HepG2 (cell line): ENCODE results near the gene SLC35B4. TPM values are rescaled to one million over a fixed set of nuclear protein-coding genes. Genes with fewer than 3 reads are reported as not detected.

ENCODE experiments used
- ATF4 ChIP-seq, 2 experiments: fragments of 450-650 bp in 1 of 2; sonication (generic) in 1 of 2; formaldehyde crosslinking; IDR thresholded peaks; 2 replicates each; pipeline versions ENCODE4 v1.5.0 to v1.8.0; 2020 to 2022; ENCODE audit warnings: mild to moderate bottlenecking in 1 of 2, missing genetic modification reagents in 1 of 2
- BCL6 ChIP-seq: IDR thresholded peaks from 2 replicates; pipeline ENCODE4 v1.6.1; 2016; ENCODE audit warnings: missing genetic modification reagents, missing compliant biosample characterization
- CREB1 ChIP-seq, 2 experiments: fragments of 450-650 bp in 1 of 2; IDR thresholded peaks; 2 replicates each; pipeline ENCODE4 v1.6.1; 2016 to 2017; ENCODE audit warnings: control low read depth in 1 of 2, mild to moderate bottlenecking in 1 of 2, missing compliant biosample characterization in 1 of 2, missing genetic modification characterization in 1 of 2
- FOXC1 ChIP-seq: sonication (generic); formaldehyde crosslinking; IDR thresholded peaks from 2 replicates; pipeline ENCODE4 v1.8.0; 2022; ENCODE audit warnings: mild to moderate bottlenecking, missing genetic modification reagents, borderline replicate concordance
- FOXK1 ChIP-seq: sonication (generic); formaldehyde crosslinking; IDR thresholded peaks from 2 replicates; pipeline ENCODE4 v1.4.0; 2020; ENCODE audit warnings: low read depth, missing genetic modification reagents, borderline replicate concordance
- HNF1A ChIP-seq, 2 experiments: sonication (generic) in 1 of 2; formaldehyde crosslinking in 1 of 2; IDR thresholded peaks; 2 replicates each; pipeline versions ENCODE4 v1.4.0 to v1.6.1; 2016 to 2020; ENCODE audit warnings: borderline replicate concordance in 1 of 2, low read depth in 1 of 2, mild to moderate bottlenecking in 1 of 2, missing genetic modification reagents in 1 of 2
- JUNB ChIP-seq: sonication (generic); formaldehyde crosslinking; IDR thresholded peaks from 2 replicates; pipeline ENCODE4 v1.8.0; 2022; ENCODE audit warnings: missing genetic modification reagents, mild to moderate bottlenecking, borderline replicate concordance
- KLF11 ChIP-seq: IDR thresholded peaks from 2 replicates; pipeline ENCODE4 v1.6.1; 2016; ENCODE audit warnings: missing compliant biosample characterization
- NFKB2 ChIP-seq: sonication (generic); formaldehyde crosslinking; IDR thresholded peaks from 2 replicates; pipeline ENCODE4 v1.4.0; 2020; ENCODE audit warnings: missing genetic modification reagents, borderline replicate concordance
- NR0B2 ChIP-seq: sonication (generic); formaldehyde crosslinking; IDR thresholded peaks from 2 replicates; pipeline ENCODE4 v1.4.0; 2020; ENCODE audit warnings: mild to moderate bottlenecking, missing genetic modification reagents
- PAWR ChIP-seq: sonication (generic); formaldehyde crosslinking; IDR thresholded peaks from 2 replicates; pipeline ENCODE4 v1.4.0; 2020; ENCODE audit warnings: missing genetic modification reagents, mild to moderate bottlenecking, borderline replicate concordance
- PHF20 ChIP-seq: sonication (generic); formaldehyde crosslinking; IDR thresholded peaks from 2 replicates; pipeline ENCODE4 v1.5.0; 2020; ENCODE audit warnings: mild to moderate bottlenecking, missing genetic modification reagents
- POLR2A ChIP-seq, 2 experiments: IDR thresholded peaks; 2 replicates each; pipeline ENCODE4 v1.6.1; 2011; ENCODE audit warnings: low read depth in 2 of 2, low read length in 2 of 2, mild to moderate bottlenecking in 1 of 2, moderate library complexity in 1 of 2; ENCODE audit not compliant: insufficient read depth in 1 of 2
- RFX3 ChIP-seq: IDR thresholded peaks from 2 replicates; pipeline ENCODE4 v1.6.1; 2016; ENCODE audit warnings: missing biosample characterization, missing genetic modification reagents
- TRIM24 ChIP-seq: sonication (generic); formaldehyde crosslinking; IDR thresholded peaks from 2 replicates; pipeline ENCODE4 v1.8.0; 2022; ENCODE audit warnings: mild to moderate bottlenecking, missing genetic modification reagents
- YEATS4 ChIP-seq: sonication (generic); formaldehyde crosslinking; IDR thresholded peaks from 2 replicates; pipeline ENCODE4 v1.4.0; 2020; ENCODE audit warnings: missing genetic modification reagents, borderline replicate concordance
- ZFP37 ChIP-seq: sonication (generic); formaldehyde crosslinking; IDR thresholded peaks from 2 replicates; pipeline ENCODE4 v1.4.0; 2020; ENCODE audit warnings: missing genetic modification reagents, borderline replicate concordance
- ZIK1 ChIP-seq: sonication (generic); formaldehyde crosslinking; IDR thresholded peaks from 2 replicates; pipeline ENCODE4 v1.5.0; 2020; ENCODE audit warnings: mild to moderate bottlenecking, low read depth, missing genetic modification reagents, borderline replicate concordance
- ZKSCAN8 ChIP-seq: IDR thresholded peaks from 2 replicates; pipeline ENCODE4 v1.6.1; 2016; ENCODE audit warnings: borderline replicate concordance, missing genetic modification reagents, missing compliant biosample characterization
- ZMYM4 ChIP-seq: sonication (generic); formaldehyde crosslinking; IDR thresholded peaks from 2 replicates; pipeline ENCODE4 v1.8.1; 2023; ENCODE audit warnings: mild to moderate bottlenecking, missing genetic modification reagents
- ZNF33B ChIP-seq: sonication (generic); formaldehyde crosslinking; IDR thresholded peaks from 2 replicates; pipeline ENCODE4 v1.5.1; 2020; ENCODE audit warnings: mild to moderate bottlenecking, missing genetic modification reagents
- ZNF343 ChIP-seq: sonication (generic); formaldehyde crosslinking; IDR thresholded peaks from 2 replicates; pipeline ENCODE4 v1.4.0; 2020; ENCODE audit warnings: mild to moderate bottlenecking, missing genetic modification reagents
- ZNF644 ChIP-seq: IDR thresholded peaks from 2 replicates; pipeline ENCODE4 v1.6.1; 2016; ENCODE audit warnings: low read depth
- ZNF746 ChIP-seq: sonication (generic); formaldehyde crosslinking; IDR thresholded peaks from 2 replicates; pipeline ENCODE4 v1.8.0; 2022; ENCODE audit warnings: mild to moderate bottlenecking, missing genetic modification reagents
- ZNF792 ChIP-seq: IDR thresholded peaks from 2 replicates; pipeline ENCODE4 v1.6.1; 2016
- polyA plus RNA-seq, 8 experiments: library from polyadenylated mRNA; depleted of rRNA in 3 of 8; stranded (reverse) in 7 of 8; unstranded in 1 of 8; fragments of >200 nt; fragmentation: Illumina TruSeq in 4 of 8; extraction: Trizol in 4 of 8; gene quantifications; 2 replicates each; pipeline versions ENCODE4 v1.2.1 to v1.2.3, GENCODE V29; 2011 to 2016; ENCODE audit warnings: low read depth in 4 of 8, missing spikeins in 1 of 8, mixed read lengths in 1 of 8; ENCODE audit not compliant: insufficient read depth in 1 of 8
- total RNA-seq, 5 experiments: library from RNA; depleted of rRNA; stranded (reverse); fragments of >200 nt; fragmentation: Illumina TruSeq; extraction: Trizol; gene quantifications; 2 replicates each; pipeline ENCODE4 v1.2.3, GENCODE V29; 2016; ENCODE audit warnings: low read depth in 1 of 5

SLC35B4 gene
- total and polyA plus RNA-seq, 2 of the 13 experiments (the other 11 are each of a cell fraction or from before 2014, with no cell fraction given): 17.1 to 17.8 TPM

- TF ChIP-seq ZNF33B (peak; percentile 100), ZIK1 (no peak), RFX3 (CRISPR knock-in tag) (no peak), CREB1 (IDR thresholded peaks at IDR 0.05) (peak; percentile 18; the same call in 1 of the 2 replicates), CREB1 (CRISPR knock-in tag; IDR thresholded peaks at IDR 0.05) (peak; percentile 53), POLR2A (IDR thresholded peaks at IDR 0.05; ENCODE audit: insufficient read depth in 1 of 2, low read depth in 2 of 2, low read length in 2 of 2) (no peak), JUNB (no peak), ZNF644 (CRISPR knock-in tag) (peak; percentile 78), PAWR (no peak), ZNF792 (no peak), FOXK1 (CRISPR knock-in tag) (peak; percentile 45; the same call in 1 of the 2 replicates), ZNF343 (CRISPR knock-in tag) (0 out of 2 replicates have a peak, but pooled peaks have one; percentile 24), YEATS4 (0 out of 2 replicates have a peak, but pooled peaks have one; percentile 13), ATF4 (CRISPR knock-in tag; IDR thresholded peaks at IDR 0.05) (peak; percentile 46 to 99; a peak in 3 of 4 replicates), FOXC1 (CRISPR knock-in tag) (no peak), ZFP37 (CRISPR knock-in tag) (no peak), PHF20 (CRISPR knock-in tag) (no peak), TRIM24 (CRISPR knock-in tag) (peak; percentile 25; the same call in 1 of the 2 replicates), NFKB2 (CRISPR knock-in tag) (no peak), ZNF746 (CRISPR knock-in tag) (no peak), BCL6 (CRISPR knock-in tag) (0 out of 2 replicates have a peak, but pooled peaks have one; percentile 17), ZMYM4 (peak; percentile 58; the same call in 1 of the 2 replicates), ZKSCAN8 (0 out of 2 replicates have a peak, but pooled peaks have one; percentile 34), NR0B2 (CRISPR knock-in tag) (no peak), HNF1A (IDR thresholded peaks at IDR 0.05; ENCODE audit: low read depth) (no peak), HNF1A (CRISPR knock-in tag; IDR thresholded peaks at IDR 0.05; ENCODE audit: borderline replicate concordance) (no peak), KLF11 (CRISPR knock-in tag) (no peak)
These were observed 46.1 kb upstream of the SLC35B4 start (continued) for GRCh38 chr7:134362587-134363483.
